ENCODE measurements around the gene CS. TPM values are rescaled to one million over a fixed set of nuclear protein-coding genes. Genes with fewer than 3 reads are reported as not detected.

Gene CS
- total RNA-seq, 1 donor from 2014 or later, result 156 TPM

DNA sequence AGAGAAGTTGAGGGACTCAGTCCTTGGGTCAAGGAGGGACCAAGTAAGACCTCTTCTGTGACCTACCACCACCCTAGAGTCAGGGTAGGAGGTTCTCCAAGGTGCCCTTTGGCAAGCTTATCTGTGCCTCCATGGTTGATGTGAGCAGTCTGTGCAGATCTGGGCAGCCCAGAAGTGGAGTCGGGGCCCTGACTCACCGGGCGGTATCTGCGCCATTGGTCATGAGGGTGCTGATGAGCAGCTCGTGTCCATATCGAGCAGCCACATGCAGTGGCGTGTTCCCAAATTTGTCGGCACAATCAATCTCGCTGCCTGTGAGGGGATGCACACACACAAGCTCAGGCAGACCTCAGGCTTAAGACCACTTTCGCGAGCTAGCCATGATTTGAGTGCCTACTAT, 47.0 kb downstream of the CS start:
- DNase-seq (ENCODE audit: extremely low read depth, low read depth, low spot score), result no peak

DNA sequence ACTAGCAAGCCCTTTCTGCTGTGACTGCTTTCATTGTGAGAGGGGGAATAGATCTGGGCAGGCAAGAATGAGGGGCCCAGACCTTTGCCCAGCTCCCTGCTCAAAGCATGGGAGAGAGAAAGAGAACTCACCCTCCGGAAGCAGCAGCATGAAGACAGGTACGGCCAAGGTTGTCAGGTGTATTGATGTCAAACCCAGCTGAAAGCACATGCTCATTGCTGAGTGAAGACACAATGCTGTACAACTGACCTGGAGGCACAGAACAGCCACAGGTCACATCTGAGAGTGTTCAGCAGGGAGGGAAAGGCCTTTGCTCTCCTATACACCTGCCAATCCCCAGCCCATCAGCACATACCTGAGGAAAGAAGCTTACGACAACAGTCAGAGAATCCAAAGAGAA, 47.5 kb downstream of the CS start:
- no peak for DNase-seq (ENCODE audit: extremely low read depth, low read depth, low spot score)

DNA sequence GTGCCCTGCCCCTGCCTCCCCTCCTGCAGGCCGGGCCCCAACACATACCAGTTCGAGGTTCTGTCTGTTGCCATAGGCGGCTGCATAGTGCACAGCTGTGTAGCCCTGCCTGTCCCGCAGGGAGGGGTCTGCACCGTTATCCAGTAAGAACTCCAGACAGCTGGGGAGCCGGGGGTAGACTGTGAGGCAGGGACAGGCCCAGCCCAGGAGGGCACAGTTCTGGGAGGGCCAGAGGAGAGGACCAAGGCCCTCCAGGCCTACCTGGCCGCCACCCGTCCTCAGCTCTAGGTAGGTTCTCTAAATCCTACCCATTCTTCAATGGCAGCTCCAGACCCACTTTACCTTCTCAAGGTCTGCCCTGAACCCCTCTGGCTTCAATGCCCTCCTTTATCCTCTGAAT, 51.4 kb downstream of the CS start:
- no peak for DNase-seq (ENCODE audit: extremely low read depth, low read depth, low spot score)

DNA sequence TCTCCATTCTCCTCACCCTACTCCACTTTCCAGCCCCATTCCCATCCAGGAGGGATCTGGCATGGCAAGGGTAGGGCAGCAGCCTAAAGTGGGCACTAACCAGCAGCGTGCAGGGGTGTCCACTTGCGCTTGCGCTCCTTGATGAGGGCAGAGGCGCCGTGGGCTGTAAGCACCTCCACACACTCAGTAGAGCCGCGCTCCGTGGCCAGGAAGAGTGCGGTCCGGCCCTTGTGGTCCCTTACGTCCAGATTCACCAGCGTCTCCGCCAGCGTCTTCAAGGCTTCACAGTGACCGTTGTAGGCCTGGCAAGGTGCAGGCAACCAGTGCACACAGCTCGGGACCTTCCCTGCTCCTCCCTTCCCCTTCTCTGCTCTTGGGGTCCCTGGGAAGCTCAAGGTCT, 52.2 kb downstream of the CS start:
- DNase-seq (ENCODE audit: extremely low read depth, low read depth, low spot score), result no peak

DNA sequence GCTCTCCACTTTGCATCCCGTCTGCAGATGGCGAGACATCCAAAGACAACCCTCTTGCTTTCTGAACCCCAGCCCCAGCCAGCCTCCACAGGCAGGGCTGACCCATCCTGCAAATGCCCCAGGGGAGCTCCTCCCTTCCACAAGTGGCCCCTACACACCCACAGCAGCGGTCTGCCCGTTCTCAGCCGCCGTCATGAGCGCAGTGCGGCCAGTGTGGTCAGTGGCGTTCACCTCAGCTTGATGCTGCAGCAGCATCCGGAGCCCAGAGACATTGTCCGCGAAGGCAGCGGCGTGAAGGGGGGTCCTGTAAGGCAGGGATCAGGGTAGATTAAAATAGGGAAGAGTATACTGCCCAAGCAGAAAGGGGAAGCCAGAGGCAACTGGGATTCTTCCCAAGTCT, 55.6 kb downstream of the CS start:
- DNase-seq (ENCODE audit: extremely low read depth, low read depth, low spot score), result no peak

DNA sequence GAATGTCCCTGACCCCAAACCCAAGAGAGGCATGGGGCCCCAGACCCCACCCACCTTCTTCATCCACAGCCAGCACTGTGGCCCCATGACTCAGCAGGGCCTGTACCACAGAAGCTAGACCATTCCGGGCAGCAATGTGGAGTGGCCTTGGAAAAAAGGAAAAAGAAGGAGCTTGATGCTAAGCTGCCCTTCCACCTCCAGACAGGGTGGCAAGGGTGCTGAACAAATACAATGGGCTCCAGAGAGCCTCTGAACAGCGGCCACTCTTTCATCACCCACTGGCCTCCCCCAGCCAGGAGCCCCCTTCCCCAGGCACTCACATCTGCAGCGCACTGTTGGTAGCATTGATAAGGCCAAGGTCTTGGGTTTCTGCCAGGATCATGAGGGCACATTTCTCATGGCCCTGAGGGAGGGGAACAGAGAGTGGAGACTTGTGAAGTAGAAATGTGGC, 56.4 kb downstream of the CS start:
- DNase-seq (ENCODE audit: extremely low read depth, low read depth, low spot score), result no peak

DNA sequence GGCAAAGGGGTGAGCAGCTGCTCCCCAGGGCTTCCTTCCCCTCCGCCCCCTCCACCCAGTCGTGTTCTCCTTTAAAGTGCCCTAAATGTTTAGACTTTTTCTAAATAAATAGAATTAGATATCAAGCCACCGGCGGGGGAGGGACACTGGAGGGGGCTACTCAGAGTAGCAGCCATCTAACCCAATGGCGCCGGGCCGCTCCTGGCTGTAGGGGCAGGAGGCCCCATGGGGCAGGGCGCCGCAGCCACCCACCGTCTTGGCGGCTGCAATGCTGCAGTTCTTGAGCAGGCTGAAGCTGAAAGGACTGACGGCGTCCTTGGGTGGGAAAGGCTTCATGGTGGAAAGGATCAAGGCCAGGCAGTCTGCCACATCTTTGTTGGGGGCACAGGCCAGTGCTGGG, 57.1 kb downstream of the CS start:
- no peak for DNase-seq (ENCODE audit: extremely low read depth, low read depth, low spot score)

DNA sequence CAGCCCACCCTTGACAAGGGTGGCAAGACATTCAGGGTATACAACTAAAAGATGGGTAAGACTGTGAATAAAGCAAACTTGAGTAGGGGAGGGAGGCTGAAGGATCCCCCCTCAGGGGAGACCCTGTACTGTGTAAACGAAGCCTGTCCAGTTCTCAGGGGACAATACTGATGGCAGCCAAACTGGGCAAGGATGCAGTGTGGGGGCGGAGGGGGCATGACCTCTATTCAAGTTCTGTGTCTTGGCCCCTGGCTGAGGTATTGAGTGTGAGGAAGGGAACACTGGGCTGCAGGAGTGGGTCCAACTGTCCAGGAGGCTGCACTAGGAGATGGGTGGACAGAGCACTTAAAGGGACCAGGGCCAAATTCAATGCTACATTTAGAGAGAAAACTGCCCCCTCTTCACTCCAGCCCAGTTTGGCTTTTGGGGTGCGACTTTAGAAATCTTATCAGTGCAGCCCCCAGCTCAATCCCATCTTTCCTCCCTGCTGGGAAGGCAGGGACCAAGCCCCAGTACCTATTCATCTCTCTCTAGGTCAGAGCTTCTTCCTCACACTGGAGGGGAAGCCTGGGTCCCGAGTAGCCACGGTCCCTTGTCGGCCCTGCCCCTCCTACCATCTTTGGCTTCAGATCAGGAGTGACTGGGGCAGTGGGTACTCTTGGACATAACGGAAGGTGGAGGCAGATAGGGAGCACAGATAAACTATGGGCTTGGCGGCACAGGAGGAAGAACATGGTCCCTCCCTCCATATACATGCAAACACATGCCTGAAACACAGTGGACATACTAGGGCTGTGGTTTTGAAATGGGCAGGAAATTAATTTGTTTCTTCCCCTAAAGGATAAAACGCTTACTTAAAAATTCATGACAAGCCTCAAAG, 58.5 kb downstream of the CS start:
- DNase-seq (ENCODE audit: extremely low read depth, low read depth, low spot score), result no peak

DNA sequence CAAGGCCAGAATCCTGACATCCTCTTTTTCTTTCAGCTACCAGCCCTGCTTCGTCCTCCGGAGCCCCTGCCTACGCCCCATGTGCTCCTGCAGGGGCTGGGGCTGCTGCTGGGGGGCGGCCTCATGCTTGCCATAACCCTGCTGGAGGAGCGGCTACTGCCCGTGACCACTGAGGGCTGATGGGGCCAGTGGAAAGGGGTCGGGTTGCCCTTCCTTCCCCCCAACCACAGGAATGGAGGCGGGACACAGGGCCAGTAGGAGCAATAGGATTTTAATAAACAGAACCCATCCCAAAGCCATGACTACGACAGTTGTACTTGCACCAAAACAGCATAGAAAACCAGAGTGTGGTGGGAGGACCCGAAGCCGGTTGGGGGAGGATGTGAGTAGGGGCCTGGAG, 62.6 kb downstream of the CS start:
- no peak for DNase-seq (ENCODE audit: extremely low read depth, low read depth, low spot score)

DNA sequence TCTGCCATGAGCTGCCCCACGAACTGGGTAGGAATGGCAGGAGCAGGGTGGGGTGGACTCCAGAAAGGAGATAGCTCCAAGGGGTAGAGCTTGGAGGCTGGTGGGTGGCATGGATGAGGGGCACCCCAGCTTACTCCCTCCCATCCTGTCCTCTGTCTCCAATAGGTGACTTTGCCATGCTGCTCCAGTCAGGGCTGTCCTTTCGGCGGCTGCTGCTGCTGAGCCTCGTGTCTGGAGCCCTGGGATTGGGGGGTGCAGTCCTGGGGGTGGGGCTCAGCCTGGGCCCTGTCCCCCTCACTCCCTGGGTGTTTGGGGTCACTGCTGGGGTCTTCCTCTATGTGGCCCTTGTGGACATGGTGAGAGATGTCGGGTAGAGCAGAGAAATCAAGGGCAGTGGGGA, 63.1 kb downstream of the CS start:
- no peak for DNase-seq (ENCODE audit: extremely low read depth, low read depth, low spot score)

DNA sequence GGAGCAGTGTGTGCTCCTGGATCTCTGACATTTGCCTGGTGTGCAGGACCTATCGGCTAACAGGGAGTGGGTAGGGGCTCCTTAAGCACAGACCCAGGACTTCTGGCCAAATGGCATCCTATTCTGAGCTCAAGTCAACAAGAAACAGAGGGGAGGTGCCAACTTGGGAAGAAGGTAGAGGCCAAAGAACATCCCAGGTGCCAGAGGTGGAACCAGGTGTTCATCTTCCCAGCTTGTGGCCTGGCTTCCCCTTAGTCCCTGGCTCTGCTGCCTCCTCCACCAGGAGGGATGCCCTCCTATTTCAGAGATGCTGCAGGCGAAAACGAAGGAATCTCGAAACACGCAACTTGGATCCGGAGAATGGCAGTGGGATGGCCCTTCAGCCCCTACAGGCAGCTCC, 64.0 kb downstream of the CS start:
- DNase-seq (ENCODE audit: extremely low read depth, low read depth, low spot score), result no peak

DNA sequence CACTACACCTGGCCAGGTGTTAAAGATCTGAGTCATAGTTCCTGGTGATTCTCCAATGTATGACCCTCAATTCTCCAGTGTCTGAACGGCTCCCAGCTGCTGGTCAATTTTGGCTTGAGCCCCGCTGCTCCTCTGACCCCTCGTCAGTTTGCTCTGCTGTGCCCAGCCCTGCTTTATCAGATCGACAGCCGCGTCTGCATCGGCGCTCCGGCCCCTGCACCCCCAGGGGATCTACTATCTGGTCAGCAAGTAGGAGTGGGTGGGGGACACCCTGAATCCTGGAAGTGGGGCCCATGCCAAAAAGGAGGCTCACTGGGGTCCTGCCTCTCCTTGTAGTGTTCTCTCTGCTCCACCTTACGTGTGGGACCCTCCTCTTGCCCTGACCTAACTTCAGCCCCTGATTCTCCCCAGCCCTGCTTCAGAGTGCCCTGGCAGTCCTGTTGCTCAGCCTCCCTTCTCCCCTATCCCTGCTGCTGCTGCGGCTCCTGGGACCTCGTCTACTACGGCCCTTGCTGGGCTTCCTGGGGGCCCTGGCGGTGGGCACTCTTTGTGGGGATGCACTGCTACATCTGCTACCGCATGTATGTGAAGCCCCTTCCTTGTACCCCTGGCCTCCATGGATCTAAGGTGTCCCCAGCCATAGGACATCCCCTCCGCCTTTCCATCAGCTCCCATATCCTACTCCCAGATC, 65.2 kb downstream of the CS start:
- DNase-seq (ENCODE audit: extremely low read depth, low read depth, low spot score), result no peak

DNA sequence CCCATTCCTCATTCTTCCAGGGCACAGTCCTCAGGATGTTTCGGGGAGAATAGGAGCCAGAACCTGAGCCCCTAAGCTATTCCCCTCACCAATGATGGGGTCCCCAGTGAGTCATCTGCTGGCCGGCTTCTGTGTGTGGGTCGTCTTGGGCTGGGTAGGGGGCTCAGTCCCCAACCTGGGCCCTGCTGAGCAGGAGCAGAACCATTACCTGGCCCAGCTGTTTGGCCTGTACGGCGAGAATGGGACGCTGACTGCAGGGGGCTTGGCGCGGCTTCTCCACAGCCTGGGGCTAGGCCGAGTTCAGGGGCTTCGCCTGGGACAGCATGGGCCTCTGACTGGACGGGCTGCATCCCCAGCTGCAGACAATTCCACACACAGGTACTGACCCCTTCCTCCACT, 68.9 kb downstream of the CS start:
- no peak for DNase-seq (ENCODE audit: extremely low read depth, low read depth, low spot score)

DNA sequence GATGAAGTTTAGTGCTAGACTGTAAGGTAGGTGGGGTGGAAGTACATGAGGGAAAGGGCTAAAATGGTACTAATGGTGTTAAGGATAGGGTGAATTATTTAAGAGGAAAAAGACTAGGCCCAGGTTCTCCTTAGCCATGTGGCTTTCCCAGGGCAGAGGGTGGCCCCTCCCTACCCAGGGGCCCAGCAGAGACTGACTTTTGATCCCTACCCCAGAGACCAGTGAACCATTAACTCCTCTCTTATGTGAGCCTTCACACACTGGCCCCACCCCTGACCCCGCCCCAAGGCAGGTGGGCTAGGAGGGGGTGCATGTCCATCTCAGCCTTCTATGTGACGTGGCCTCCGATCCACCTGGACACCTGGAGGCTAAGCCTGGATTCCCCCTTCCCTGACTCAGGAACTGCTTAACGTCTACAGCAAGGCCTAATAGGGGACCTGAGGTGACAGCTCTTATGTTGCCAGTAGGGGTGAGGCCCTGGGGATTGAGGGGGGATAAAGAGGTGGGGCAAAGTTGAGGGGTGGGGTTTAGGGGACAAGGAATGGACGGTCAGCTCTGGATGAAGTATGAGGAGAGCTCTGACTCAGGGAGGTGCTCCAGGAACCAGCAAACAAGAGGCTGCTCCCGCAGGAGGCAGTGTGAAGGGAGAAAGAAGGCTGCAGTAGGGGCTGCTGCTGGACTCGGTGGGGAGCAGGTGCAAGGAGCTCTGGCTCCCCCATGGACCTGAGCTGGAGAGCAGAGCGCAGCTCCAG, 69.5 kb downstream of the CS start:
- DNase-seq (ENCODE audit: extremely low read depth, low read depth, low spot score), result no peak

DNA sequence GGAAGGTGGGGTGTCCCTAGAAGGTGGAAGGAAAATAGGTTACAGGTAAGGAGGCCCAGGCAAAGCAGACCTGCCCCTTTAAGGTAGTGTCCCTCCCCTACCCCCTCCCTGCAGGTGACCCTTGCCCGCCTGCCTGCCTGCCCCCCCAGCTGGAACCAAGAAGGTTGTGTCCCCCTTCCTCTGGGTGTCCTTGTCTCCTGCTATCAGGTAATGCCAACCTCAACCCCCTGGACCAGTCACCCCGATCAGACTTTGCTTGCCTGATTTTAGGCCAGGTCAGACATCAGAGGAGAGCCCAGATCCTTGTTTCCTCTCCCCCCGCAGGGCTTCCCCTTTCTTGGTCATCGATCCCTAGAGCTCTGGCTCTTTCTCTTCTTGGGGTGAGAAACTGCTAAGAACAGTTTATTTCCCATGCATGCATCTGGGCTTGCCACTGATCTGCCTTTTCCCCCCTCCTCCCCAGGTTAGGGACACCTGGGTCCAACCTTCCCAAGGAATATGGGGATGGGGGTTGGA, 70.2 kb downstream of the CS start, which contains the start of gene SLC39A5:
Gene SLC39A5, plus strand, starts transcription at position 136 of the 516 bp plus-strand sequence. CDS start 1,224 bp downstream, outside the sequence.
- no peak for DNase-seq (ENCODE audit: extremely low read depth, low read depth, low spot score)

DNA sequence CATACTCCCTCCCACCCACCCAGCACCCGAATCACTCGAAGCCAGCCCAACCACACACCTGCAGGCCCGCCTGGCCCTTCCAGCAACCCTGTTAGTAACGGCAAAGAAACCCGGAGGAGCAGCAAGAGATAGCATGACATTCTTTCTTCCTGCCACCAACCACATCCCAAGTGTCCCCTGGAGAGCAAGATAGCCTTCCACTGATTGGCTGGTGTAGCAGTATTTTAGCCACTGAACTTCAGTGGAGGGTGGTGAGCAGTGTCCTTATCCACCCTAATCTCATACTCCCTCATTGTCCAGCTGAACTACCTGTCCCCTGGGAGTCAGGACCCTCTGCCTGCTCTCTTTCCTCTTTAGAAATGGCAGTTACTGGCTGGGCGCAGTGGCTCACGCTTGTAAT, 71.0 kb downstream of the CS start:
- DNase-seq (ENCODE audit: extremely low read depth, low read depth, low spot score), result no peak

DNA sequence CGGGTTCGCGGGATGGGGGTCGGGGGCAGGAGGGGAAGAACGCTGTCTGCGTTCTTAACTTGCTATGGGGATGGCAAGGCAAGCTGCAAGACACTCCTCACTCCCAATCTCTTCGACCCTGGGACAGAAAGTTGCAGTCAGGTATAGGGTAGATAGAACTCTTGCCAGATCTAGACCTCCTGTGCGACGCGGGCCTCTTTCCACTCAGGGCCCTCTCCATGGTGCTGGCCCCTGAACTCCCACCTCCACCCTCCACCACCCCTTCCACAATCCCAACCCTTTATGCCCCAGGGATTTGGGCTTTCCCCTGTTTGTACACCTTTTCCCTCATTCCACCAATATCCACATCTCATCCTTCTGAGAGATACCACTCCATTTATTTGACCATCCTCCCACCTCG, 75.2 kb downstream of the CS start:
- DNase-seq (ENCODE audit: extremely low read depth, low read depth, low spot score), result no peak

DNA sequence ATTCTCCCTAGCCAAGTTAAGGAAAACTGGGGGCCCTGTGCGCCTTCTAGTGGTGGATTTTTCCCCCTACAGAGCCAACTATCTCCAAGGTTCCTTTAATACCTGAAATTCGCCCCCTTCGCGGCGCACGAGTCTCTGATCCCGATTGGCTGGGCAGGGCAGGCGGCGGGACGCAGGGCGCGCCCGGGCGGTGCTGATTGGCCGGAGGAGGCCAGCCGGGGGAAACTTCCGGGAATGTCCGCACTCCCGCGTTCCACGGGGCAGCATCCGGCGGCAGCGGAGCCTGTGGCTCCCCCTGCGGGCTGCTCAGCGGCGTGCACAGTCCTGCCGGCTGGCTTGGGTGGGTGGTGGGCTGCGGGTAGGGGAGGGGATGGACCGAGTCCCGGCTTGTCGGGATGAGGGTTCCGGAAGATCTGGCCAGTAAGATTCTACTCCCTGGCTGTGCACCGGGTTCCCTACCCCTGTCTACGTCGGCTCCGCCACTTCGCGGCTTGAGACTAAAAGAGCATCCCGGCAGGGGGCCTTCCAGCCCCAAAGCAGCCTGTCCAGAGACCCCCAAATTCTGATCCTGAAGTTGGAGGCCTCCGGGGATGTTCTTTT, 75.9 kb downstream of the CS start, which contains the start of gene NABP2:
Gene NABP2, plus strand, starts transcription at position 241 of the 600 bp plus-strand sequence. CDS start 515 bp downstream, outside the sequence.
- DNase-seq (ENCODE audit: extremely low read depth, low read depth, low spot score), result peak; percentile 88

DNA sequence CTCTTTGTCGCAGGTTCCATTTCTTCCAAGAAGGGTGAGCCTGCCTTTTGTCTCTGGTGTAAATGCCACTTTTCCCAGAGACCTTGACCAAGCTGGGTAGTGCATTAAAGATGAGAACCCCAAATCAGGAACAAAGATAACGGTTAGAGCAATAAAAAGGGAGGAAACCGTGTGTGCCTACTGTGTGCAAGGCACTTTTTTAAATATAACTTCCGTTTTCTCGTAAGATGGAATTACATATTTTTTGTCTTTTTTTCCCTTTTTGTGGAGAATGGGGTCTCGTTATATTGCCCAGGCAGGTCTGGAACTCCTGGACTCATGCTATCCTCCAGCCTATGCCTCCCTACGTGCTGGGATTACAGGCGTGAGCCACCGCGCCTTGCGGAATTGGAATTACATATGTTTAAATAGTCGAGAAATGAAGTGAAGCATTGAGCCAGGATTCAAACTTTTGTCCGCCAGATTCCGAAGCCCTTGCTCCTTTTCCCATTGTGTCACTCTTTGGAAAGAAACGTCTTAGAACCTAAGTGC, 76.5 kb downstream of the CS start:
- no peak for DNase-seq (ENCODE audit: extremely low read depth, low read depth, low spot score)

DNA sequence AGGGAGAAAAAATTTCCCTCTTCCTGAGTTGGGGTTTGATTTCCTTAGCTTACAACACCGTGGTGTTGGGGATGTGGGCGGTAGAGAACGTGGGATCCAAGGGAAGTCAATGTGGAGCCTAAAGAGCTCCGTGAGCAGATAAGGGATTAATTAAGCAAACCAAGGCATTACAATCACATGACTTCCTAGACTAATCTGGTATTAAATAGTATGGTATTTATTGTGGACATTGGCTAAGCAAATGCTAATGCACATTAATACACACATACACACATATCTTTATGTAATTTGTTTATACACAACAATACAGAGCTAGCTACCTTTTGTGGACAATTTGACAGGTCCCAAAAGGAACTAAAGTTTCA, 77.6 kb downstream of the CS start:
- DNase-seq (ENCODE audit: extremely low read depth, low read depth, low spot score), result no peak
